ENCODE results near the gene ITGA8. TPM values are rescaled to one million over a fixed set of nuclear protein-coding genes. Genes with fewer than 3 reads are reported as not detected.
"Not testable (repeated sequence)": the region's sequence is repeated elsewhere in the genome, so short reads cannot be mapped to it uniquely, and the experiment has no call there.

The ITGA8 gene
- total RNA-seq, 1 experiment from 2014 or later: not detected

- intact Hi-C loops (cut with micrococcal nuclease; ENCODE audit: unreplicated experiment): loop anchor here (5.0 kb wide), 1 partner anchor 156 kb away; no protein-coding TSS in a partner anchor
- Histone ChIP-seq H3K4me3 (ENCODE audit: low read depth, low read length, poor library complexity, severe bottlenecking) (no peak overlapping the region), H3K27ac (ENCODE audit: low read depth, low read length, poor library complexity, severe bottlenecking) (no peak overlapping the region), H3K36me3 (ENCODE audit: insufficient read depth, low read length, poor library complexity, severe bottlenecking) (no peaks in the 10 kb centered on the region), H3K9me3 (ENCODE audit: low read depth, low read length, poor library complexity, severe bottlenecking) (no peaks in the 10 kb centered on the region), H3K27me3 (replicated peaks; ENCODE audit: insufficient read depth, low read depth, low read length, poor library complexity) (no peaks in the 10 kb centered on the region), H3K4me1 (ENCODE audit: insufficient read depth, low read length, poor library complexity, severe bottlenecking) (no peaks in the 10 kb centered on the region)
- BruUV-seq (replicated peaks): no TSS peak
- TF ChIP-seq EZH2 (IDR thresholded peaks at IDR 0.05; ENCODE audit: borderline replicate concordance, low read depth, low read length, poor library complexity, severe bottlenecking) (no peak), CTCF (conservative IDR thresholded peaks at IDR 0.05; ENCODE audit: low read depth, low read length) (no peak)
- POLR2A ChIA-PET (ENCODE audit: low non-redundant PET): no interaction called here
- no peak for DNase-seq (ENCODE audit: low spot score)
- CTCF ChIA-PET: no interaction called here
Observed at GRCh38 chr10:15588151-15588550, 131.6 kb downstream of the ITGA8 start.

GRCh38 chr10:15587271-15587670 is 132.5 kb downstream of the ITGA8 start:
- Histone ChIP-seq H3K4me3 (ENCODE audit: low read depth, low read length, poor library complexity, severe bottlenecking) (no peak overlapping the region), H3K36me3 (ENCODE audit: insufficient read depth, low read length, poor library complexity, severe bottlenecking) (no peaks in the 10 kb centered on the region), H3K4me1 (ENCODE audit: insufficient read depth, low read length, poor library complexity, severe bottlenecking) (no peaks in the 10 kb centered on the region), H3K9me3 (ENCODE audit: low read depth, low read length, poor library complexity, severe bottlenecking) (no peaks in the 10 kb centered on the region), H3K27me3 (replicated peaks; ENCODE audit: insufficient read depth, low read depth, low read length, poor library complexity) (no peaks in the 10 kb centered on the region), H3K27ac (ENCODE audit: low read depth, low read length, poor library complexity, severe bottlenecking) (no peak overlapping the region)
- DNase-seq (ENCODE audit: low spot score): no peak
- intact Hi-C loops (cut with micrococcal nuclease; ENCODE audit: unreplicated experiment): loop anchor here (5.0 kb wide), 1 partner anchor 155 kb away; no protein-coding TSS in a partner anchor
- CTCF ChIA-PET: no interaction called here
- no peak for TF ChIP-seq EZH2 (IDR thresholded peaks at IDR 0.05; ENCODE audit: borderline replicate concordance, low read depth, low read length, poor library complexity, severe bottlenecking)
- no peak for TF ChIP-seq CTCF (conservative IDR thresholded peaks at IDR 0.05; ENCODE audit: low read depth, low read length)
- POLR2A ChIA-PET (ENCODE audit: low non-redundant PET): no interaction called here
- BruUV-seq (replicated peaks): no TSS peak

- Histone ChIP-seq H3K4me3 (ENCODE audit: low read depth, low read length, poor library complexity, severe bottlenecking) (no peak overlapping the region), H3K36me3 (ENCODE audit: insufficient read depth, low read length, poor library complexity, severe bottlenecking) (no peaks in the 10 kb centered on the region), H3K4me1 (ENCODE audit: insufficient read depth, low read length, poor library complexity, severe bottlenecking) (no peaks in the 10 kb centered on the region), H3K27me3 (replicated peaks; ENCODE audit: insufficient read depth, low read depth, low read length, poor library complexity) (peaks cover 2% of the 10 kb centered on the region), H3K9me3 (ENCODE audit: low read depth, low read length, poor library complexity, severe bottlenecking) (no peaks in the 10 kb centered on the region), H3K27ac (ENCODE audit: low read depth, low read length, poor library complexity, severe bottlenecking) (no peak overlapping the region)
- no TSS peak for BruUV-seq (replicated peaks)
- ChIA-PET POLR2A (ENCODE audit: low non-redundant PET) (no interaction called here), CTCF (interaction anchor here (0.5 to 1.1 kb wide), 10 partner anchors 19 to 926 kb away, joined by 3 to 15 read pairs (median 4); partner anchors contain the start of gene ITGA8)
- TF ChIP-seq CTCF (conservative IDR thresholded peaks at IDR 0.05; ENCODE audit: low read depth, low read length) (peak; percentile 90), EZH2 (IDR thresholded peaks at IDR 0.05; ENCODE audit: borderline replicate concordance, low read depth, low read length, poor library complexity, severe bottlenecking) (no peak)
- peak; percentile 87 for DNase-seq (ENCODE audit: low spot score)
- intact Hi-C loops (cut with micrococcal nuclease; ENCODE audit: unreplicated experiment): loop anchor here (2.0 to 5.0 kb wide), 2 partner anchors 139 to 153 kb away; no protein-coding TSS in a partner anchor
Observed at GRCh38 chr10:15585303-15585715, 134.4 kb downstream of the ITGA8 start.

- H3K4me3 ChIP-seq (ENCODE audit: low read depth, low read length, poor library complexity, severe bottlenecking); intact Hi-C loops (cut with micrococcal nuclease; ENCODE audit: unreplicated experiment); POLR2A ChIA-PET (ENCODE audit: low non-redundant PET); H3K27ac ChIP-seq (ENCODE audit: low read depth, low read length, poor library complexity, severe bottlenecking); H3K4me1 ChIP-seq (ENCODE audit: insufficient read depth, low read length, poor library complexity, severe bottlenecking); BruUV-seq (replicated peaks); CTCF ChIA-PET; H3K9me3 ChIP-seq (ENCODE audit: low read depth, low read length, poor library complexity, severe bottlenecking); H3K36me3 ChIP-seq (ENCODE audit: insufficient read depth, low read length, poor library complexity, severe bottlenecking); DNase-seq (ENCODE audit: low spot score): not testable (repeated sequence)
- H3K27me3 ChIP-seq (replicated peaks; ENCODE audit: insufficient read depth, low read depth, low read length, poor library complexity): peaks cover 24% of the 10 kb centered on the region
Observed at GRCh38 chr10:15582972-15583371, 136.8 kb downstream of the ITGA8 start.
